ENCODE results near the gene LZIC. TPM values are rescaled to one million over a fixed set of nuclear protein-coding genes. Genes with fewer than 3 reads are reported as not detected.
A peak's percentile ranks its signal among the peaks of the same experiment; 100 is the strongest.

LZIC gene
- total RNA-seq, 1 experiment from 2014 or later = 37.9 TPM

DNA sequence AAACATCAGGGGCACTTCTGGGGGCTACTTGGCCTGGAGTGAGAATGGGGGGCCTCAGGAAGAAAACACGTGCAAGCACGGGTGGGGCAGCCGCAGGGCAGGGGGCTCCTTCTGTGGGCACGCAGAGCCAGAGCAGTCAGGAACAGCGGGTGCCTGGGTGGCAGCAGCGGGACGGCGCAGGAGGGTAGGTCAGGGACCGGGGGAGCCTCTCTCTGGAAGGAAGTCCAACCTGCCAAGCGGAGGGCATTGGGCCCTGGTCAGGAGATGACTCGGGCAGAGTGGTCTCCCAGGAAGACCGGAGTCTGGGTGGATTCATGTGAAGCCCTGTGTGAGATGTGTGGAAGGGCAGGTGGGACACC, 60.3 kb downstream of the LZIC start:
- DNase-seq (ENCODE audit: low read depth, low spot score) (no peak), ATAC-seq (no peak)
- no TSS peak for BruUV-seq (replicated peaks)
- Histone ChIP-seq H3K27me3 (ENCODE audit: control insufficient read depth, insufficient read depth, low read length) (no peaks in the 10 kb centered on the region), H3K36me3 (ENCODE audit: control insufficient read depth, insufficient read depth, low read length) (no peaks in the 10 kb centered on the region), H3K4me3 (ENCODE audit: low read depth in 2 of 2, low read length in 2 of 2) (no peak overlapping the region), H3K9me3 (ENCODE audit: control insufficient read depth, insufficient read depth, low read depth, low read length) (no peaks in the 10 kb centered on the region), H3K4me1 (ENCODE audit: control insufficient read depth, insufficient read depth, low read length) (no peaks in the 10 kb centered on the region; the same call in 1 of the 2 replicates), H3K27ac (ENCODE audit: low read length) (no peak overlapping the region)
- in situ Hi-C loops (cut with HindIII; ENCODE audit: low pct_unique_long_range_greater_than_20kb, low sequenced_read_pairs) = no loop called here
- TF ChIP-seq SIN3A (IDR thresholded peaks at IDR 0.05; ENCODE audit: borderline replicate concordance, insufficient read depth, low read depth, low read length) = no peak
- no peak for TF ChIP-seq TCF7L2 (IDR thresholded peaks at IDR 0.05; ENCODE audit: low read depth, low read length)
- TF ChIP-seq, protein P1, sequence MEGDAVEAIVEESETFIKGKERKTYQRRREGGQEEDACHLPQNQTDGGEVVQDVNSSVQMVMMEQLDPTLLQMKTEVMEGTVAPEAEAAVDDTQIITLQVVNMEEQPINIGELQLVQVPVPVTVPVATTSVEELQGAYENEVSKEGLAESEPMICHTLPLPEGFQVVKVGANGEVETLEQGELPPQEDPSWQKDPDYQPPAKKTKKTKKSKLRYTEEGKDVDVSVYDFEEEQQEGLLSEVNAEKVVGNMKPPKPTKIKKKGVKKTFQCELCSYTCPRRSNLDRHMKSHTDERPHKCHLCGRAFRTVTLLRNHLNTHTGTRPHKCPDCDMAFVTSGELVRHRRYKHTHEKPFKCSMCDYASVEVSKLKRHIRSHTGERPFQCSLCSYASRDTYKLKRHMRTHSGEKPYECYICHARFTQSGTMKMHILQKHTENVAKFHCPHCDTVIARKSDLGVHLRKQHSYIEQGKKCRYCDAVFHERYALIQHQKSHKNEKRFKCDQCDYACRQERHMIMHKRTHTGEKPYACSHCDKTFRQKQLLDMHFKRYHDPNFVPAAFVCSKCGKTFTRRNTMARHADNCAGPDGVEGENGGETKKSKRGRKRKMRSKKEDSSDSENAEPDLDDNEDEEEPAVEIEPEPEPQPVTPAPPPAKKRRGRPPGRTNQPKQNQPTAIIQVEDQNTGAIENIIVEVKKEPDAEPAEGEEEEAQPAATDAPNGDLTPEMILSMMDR (IDR thresholded peaks at IDR 0.05) = no peak
- TF ChIP-seq, protein P2, sequence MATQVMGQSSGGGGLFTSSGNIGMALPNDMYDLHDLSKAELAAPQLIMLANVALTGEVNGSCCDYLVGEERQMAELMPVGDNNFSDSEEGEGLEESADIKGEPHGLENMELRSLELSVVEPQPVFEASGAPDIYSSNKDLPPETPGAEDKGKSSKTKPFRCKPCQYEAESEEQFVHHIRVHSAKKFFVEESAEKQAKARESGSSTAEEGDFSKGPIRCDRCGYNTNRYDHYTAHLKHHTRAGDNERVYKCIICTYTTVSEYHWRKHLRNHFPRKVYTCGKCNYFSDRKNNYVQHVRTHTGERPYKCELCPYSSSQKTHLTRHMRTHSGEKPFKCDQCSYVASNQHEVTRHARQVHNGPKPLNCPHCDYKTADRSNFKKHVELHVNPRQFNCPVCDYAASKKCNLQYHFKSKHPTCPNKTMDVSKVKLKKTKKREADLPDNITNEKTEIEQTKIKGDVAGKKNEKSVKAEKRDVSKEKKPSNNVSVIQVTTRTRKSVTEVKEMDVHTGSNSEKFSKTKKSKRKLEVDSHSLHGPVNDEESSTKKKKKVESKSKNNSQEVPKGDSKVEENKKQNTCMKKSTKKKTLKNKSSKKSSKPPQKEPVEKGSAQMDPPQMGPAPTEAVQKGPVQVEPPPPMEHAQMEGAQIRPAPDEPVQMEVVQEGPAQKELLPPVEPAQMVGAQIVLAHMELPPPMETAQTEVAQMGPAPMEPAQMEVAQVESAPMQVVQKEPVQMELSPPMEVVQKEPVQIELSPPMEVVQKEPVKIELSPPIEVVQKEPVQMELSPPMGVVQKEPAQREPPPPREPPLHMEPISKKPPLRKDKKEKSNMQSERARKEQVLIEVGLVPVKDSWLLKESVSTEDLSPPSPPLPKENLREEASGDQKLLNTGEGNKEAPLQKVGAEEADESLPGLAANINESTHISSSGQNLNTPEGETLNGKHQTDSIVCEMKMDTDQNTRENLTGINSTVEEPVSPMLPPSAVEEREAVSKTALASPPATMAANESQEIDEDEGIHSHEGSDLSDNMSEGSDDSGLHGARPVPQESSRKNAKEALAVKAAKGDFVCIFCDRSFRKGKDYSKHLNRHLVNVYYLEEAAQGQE (IDR thresholded peaks at IDR 0.05; ENCODE audit: insufficient read depth in 1 of 2, low read depth in 2 of 2, low read length in 1 of 2) = no peak
- TF ChIP-seq POLR2AphosphoS5 (IDR thresholded peaks at IDR 0.05; ENCODE audit: low read depth, low read length) = no peak
- CTCF ChIA-PET = no interaction called here
- POLR2A ChIA-PET = no interaction called here
- intact Hi-C loops (cut with micrococcal nuclease; ENCODE audit: unreplicated experiment) = no loop called here

DNA sequence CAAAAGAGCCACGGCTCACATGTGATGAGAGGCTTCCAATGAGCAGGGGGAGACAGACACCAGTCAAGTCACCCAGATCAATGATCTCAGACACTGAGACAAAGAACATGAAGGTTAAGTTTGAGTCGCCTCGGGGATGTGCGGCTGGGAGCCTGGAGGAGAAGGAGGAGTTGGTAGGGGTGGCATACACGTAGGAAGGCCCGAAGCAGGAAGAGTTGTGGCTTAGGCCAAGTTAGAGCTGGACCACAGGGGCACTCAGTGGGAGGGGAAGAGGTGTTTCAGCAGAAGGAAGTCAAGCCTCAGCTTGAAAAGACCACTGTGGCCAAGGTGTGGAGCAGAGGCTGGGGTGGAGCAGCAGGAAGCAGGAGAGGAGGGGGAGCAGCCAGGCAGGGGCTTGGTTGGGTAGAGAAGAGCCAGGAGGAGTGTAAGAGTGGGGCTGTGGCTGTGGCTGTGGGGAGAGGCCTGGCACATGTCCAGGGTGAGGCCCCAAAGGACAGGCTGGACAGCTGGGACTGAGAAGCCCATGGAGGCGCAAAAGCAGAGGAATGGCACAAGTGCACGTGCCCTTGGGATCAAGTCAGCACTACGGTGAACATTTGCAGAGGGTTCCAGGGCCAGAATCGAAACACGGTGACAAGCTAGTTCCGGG, 60.8 kb downstream of the LZIC start:
- ChIA-PET CTCF (no interaction called here), POLR2A (no interaction called here)
- in situ Hi-C loops (cut with HindIII; ENCODE audit: low pct_unique_long_range_greater_than_20kb, low sequenced_read_pairs) (no loop called here), intact Hi-C loops (cut with micrococcal nuclease; ENCODE audit: unreplicated experiment) (no loop called here)
- no TSS peak for BruUV-seq (replicated peaks)
- ATAC-seq (no peak), DNase-seq (ENCODE audit: low read depth, low spot score) (no peak)
- TF ChIP-seq POLR2AphosphoS5 (IDR thresholded peaks at IDR 0.05; ENCODE audit: low read depth, low read length) = no peak
- TF ChIP-seq TCF7L2 (IDR thresholded peaks at IDR 0.05; ENCODE audit: low read depth, low read length) = no peak
- no peak overlapping the region for H3K4me3 ChIP-seq (ENCODE audit: low read depth in 2 of 2, low read length in 2 of 2)
- H3K36me3 ChIP-seq (ENCODE audit: control insufficient read depth, insufficient read depth, low read length) = no peaks in the 10 kb centered on the region
- no peaks in the 10 kb centered on the region for H3K27me3 ChIP-seq (ENCODE audit: control insufficient read depth, insufficient read depth, low read length)
- H3K27ac ChIP-seq (ENCODE audit: low read length) = no peak overlapping the region; the same call in 1 of the 2 replicates
- H3K4me1 ChIP-seq (ENCODE audit: control insufficient read depth, insufficient read depth, low read length) = no peaks in the 10 kb centered on the region; the same call in 1 of the 2 replicates
- H3K9me3 ChIP-seq (ENCODE audit: control insufficient read depth, insufficient read depth, low read depth, low read length) = no peaks in the 10 kb centered on the region

DNA sequence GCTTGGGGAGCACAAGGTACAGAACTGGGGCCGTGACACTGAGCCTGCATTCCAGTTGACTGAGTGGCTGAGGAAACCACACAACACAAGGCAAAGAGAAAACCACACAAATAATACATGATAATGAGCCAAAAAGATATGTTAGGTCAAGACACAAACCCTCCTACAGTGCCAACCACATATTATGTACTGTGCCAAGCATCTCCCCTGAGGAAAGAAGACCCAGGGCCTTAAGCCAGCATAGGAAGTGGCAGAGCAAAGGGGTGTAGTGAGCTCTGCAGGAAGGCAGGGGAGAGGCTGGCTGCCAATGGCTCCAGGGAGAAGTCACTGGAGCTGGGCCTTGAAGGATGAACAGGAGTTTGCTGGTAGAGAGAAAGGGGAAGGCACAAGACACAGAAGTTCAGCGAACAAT, 61.3 kb downstream of the LZIC start:
- H3K4me3 ChIP-seq (ENCODE audit: low read depth in 2 of 2, low read length in 2 of 2) = no peak overlapping the region
- ChIA-PET POLR2A (no interaction called here), CTCF (no interaction called here)
- H3K27ac ChIP-seq (ENCODE audit: low read length) = no peak overlapping the region
- H3K4me1 ChIP-seq (ENCODE audit: control insufficient read depth, insufficient read depth, low read length) = no peaks in the 10 kb centered on the region; the same call in 1 of the 2 replicates
- in situ Hi-C loops (cut with HindIII; ENCODE audit: low pct_unique_long_range_greater_than_20kb, low sequenced_read_pairs) = no loop called here
- no peaks in the 10 kb centered on the region for H3K27me3 ChIP-seq (ENCODE audit: control insufficient read depth, insufficient read depth, low read length)
- DNase-seq (ENCODE audit: low read depth, low spot score) = no peak
- no TSS peak for BruUV-seq (replicated peaks)
- intact Hi-C loops (cut with micrococcal nuclease; ENCODE audit: unreplicated experiment) = no loop called here
- peak; percentile 29 for ATAC-seq
- TF ChIP-seq, protein P1 (IDR thresholded peaks at IDR 0.05) = no peak
- TF ChIP-seq, protein P2 (IDR thresholded peaks at IDR 0.05; ENCODE audit: insufficient read depth in 1 of 2, low read depth in 2 of 2, low read length in 1 of 2) = no peak
- no peak for TF ChIP-seq POLR2AphosphoS5 (IDR thresholded peaks at IDR 0.05; ENCODE audit: low read depth, low read length)
- no peak for TF ChIP-seq SIN3A (IDR thresholded peaks at IDR 0.05; ENCODE audit: borderline replicate concordance, insufficient read depth, low read depth, low read length)
- no peak for TF ChIP-seq TCF7L2 (IDR thresholded peaks at IDR 0.05; ENCODE audit: low read depth, low read length)
- H3K36me3 ChIP-seq (ENCODE audit: control insufficient read depth, insufficient read depth, low read length) = no peaks in the 10 kb centered on the region
- no peaks in the 10 kb centered on the region for H3K9me3 ChIP-seq (ENCODE audit: control insufficient read depth, insufficient read depth, low read depth, low read length)

All from Panc1 (cell line).